Type B pancreatic cell (in vitro differentiated cells): Measurements from ENCODE around the gene NAA20. TPM values are rescaled to one million over a fixed set of nuclear protein-coding genes. Genes with fewer than 3 reads are reported as not detected.

Source experiments
- DNase-seq: peaks from one replicate; pipeline ENCODE4 v3.0.0; 2021; ENCODE audit warnings: mixed read lengths; ENCODE audit not compliant: unreplicated experiment; ENCODE audit errors: extremely low spot score
- H3K27ac Mint-ChIP-seq: 2 replicates; pipeline ENCODE4 v1.8.0; 2021; ENCODE audit warnings: mild to moderate bottlenecking, mixed read lengths
- H3K27me3 Mint-ChIP-seq: 2 replicates; pipeline ENCODE4 v1.8.0; 2021; ENCODE audit warnings: mixed read lengths
- H3K36me3 Mint-ChIP-seq: 2 replicates; pipeline ENCODE4 v1.8.0; 2021; ENCODE audit warnings: mixed read lengths
- H3K4me1 Mint-ChIP-seq: one replicate; pipeline ENCODE4 v1.8.0; 2021; ENCODE audit warnings: mixed read lengths; ENCODE audit not compliant: unreplicated experiment
- H3K4me3 Mint-ChIP-seq: 2 replicates; pipeline ENCODE4 v1.8.0; 2021; ENCODE audit warnings: mild to moderate bottlenecking, mixed read lengths
- H3K9me3 Mint-ChIP-seq: 2 replicates; pipeline ENCODE4 v1.8.0; 2021; ENCODE audit warnings: mixed read lengths
- total RNA-seq: library from RNA; stranded (reverse); gene quantifications from 2 replicates; pipeline ENCODE4 v1.2.1, GENCODE V29; 2021; ENCODE audit warnings: low replicate concordance
- TF ChIP-seq, protein P1 (sequence below): fragments of 200-600 bp; sonication (generic); conservative IDR thresholded peaks from 2 replicates; pipeline ENCODE4 v1.5.0; 2021; ENCODE audit warnings: antibody characterized with exemption, mild to moderate bottlenecking

Gene NAA20
- total RNA-seq, 1 donor from 2014 or later = 63.5 TPM

DNA sequence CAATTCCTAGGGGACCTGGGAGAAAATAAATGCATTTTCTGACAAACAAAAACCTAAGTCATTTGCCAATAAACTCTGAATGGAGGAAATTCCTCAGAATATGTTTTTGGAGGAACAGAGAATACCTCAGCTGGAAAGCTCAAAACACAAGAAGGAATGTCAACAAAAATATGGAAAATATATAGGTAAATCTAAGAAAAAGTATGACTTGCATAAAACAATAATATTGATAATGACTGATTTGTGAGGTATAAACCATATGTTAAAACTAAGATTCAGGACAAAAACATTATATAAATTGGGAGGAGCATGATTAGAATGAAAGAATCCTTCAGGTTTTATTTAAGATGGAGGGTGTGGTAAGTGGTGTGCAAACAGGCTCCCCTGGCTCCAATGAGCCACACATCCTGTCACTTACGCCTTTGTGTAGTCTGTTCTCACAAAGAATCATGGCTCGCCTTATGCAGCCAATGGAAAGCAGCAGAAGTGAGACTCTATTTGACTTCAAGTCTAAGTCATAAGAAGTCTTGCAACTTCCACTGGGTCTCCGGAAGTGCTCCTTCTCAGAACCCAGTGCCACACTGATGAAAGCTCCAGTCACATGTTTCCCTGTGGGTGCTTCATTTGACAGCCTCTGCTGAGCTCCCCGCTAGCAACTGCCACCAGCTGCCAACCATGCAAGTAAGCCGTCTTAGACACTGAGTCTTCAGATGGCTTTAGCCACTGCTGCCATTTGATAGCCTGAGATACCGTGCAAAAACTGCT, 43.3 kb downstream of the NAA20 start:
- Mint-ChIP-seq H3K36me3 (no peaks in the 10 kb centered on the region), H3K4me1 (no peaks in the 10 kb centered on the region), H3K27ac (no peak overlapping the region), H3K4me3 (no peak overlapping the region), H3K9me3 (no peaks in the 10 kb centered on the region), H3K27me3 (peaks cover 21% of the 10 kb centered on the region)
- TF ChIP-seq, protein P1, sequence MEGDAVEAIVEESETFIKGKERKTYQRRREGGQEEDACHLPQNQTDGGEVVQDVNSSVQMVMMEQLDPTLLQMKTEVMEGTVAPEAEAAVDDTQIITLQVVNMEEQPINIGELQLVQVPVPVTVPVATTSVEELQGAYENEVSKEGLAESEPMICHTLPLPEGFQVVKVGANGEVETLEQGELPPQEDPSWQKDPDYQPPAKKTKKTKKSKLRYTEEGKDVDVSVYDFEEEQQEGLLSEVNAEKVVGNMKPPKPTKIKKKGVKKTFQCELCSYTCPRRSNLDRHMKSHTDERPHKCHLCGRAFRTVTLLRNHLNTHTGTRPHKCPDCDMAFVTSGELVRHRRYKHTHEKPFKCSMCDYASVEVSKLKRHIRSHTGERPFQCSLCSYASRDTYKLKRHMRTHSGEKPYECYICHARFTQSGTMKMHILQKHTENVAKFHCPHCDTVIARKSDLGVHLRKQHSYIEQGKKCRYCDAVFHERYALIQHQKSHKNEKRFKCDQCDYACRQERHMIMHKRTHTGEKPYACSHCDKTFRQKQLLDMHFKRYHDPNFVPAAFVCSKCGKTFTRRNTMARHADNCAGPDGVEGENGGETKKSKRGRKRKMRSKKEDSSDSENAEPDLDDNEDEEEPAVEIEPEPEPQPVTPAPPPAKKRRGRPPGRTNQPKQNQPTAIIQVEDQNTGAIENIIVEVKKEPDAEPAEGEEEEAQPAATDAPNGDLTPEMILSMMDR = no peak
- DNase-seq = no peak

DNA sequence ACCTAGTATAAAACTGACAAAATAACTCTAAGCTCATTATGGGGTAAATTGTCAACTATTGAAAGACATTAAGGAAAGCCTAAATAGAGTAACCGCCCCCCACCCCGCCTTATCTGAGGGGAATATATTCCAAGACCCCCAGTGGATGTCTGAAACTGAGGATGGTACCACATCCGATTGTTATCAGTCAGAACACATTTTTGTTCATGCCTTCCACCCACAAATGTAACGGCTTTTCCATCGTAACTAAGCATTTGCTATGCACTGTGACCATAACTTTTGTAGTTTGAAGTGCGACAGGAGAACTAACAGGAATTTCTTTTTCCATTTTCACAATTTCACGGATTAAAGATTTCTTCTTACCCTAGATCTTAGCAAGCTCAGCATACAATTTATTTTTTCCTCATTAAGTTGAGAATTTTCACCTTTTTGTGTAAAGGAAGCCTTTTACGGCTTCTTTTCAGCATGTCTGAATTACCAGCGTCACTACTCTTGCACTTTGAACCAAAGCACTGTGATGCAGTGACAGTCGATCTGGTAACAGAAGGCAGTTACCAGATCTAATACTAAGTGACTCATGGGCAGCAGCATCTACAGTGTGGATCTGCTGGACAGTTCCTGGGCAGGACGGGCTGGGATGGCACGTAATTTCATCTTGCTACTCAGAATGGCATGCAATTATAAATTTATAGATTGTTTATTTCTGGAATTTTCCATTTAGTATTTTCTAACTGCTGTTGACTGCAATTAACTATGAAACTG, 47.0 kb downstream of the NAA20 start:
- H3K4me1 Mint-ChIP-seq = no peaks in the 10 kb centered on the region

DNA sequence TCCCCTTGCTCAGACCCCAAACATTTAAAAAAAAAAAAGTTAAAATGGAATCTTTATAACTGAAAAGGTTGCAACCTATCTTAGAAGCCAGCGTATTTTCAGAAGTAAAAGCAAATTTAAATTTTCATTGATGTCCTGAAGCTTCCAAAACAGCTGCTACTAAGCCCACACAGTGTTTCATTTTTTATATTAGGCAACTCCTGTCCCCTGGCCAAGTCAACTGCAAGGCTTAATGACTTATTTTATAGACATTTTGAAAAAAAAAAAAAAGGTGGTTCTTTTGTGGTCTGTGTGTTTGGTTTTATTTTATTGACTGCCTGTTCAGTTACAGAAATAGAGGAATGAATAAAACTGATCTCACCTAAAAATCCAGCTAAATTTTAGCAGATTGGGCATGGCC, 48.2 kb downstream of the NAA20 start:
- H3K9me3 Mint-ChIP-seq = no peaks in the 10 kb centered on the region
- TF ChIP-seq, protein P1 = no peak
- no peak for DNase-seq
- no peaks in the 10 kb centered on the region for H3K36me3 Mint-ChIP-seq
- H3K27me3 Mint-ChIP-seq = peaks cover 24% of the 10 kb centered on the region
- no peak overlapping the region for H3K27ac Mint-ChIP-seq
- H3K4me3 Mint-ChIP-seq = no peak overlapping the region
- H3K4me1 Mint-ChIP-seq = no peaks in the 10 kb centered on the region

More for the DNA sequence above, 47.0 kb downstream of the NAA20 start:
- H3K9me3 Mint-ChIP-seq = no peaks in the 10 kb centered on the region
- H3K4me3 Mint-ChIP-seq = no peak overlapping the region
- H3K27me3 Mint-ChIP-seq = peaks cover 24% of the 10 kb centered on the region
- H3K36me3 Mint-ChIP-seq = no peaks in the 10 kb centered on the region
- DNase-seq = no peak
- H3K27ac Mint-ChIP-seq = no peak overlapping the region
- TF ChIP-seq, protein P1 = no peak

DNA sequence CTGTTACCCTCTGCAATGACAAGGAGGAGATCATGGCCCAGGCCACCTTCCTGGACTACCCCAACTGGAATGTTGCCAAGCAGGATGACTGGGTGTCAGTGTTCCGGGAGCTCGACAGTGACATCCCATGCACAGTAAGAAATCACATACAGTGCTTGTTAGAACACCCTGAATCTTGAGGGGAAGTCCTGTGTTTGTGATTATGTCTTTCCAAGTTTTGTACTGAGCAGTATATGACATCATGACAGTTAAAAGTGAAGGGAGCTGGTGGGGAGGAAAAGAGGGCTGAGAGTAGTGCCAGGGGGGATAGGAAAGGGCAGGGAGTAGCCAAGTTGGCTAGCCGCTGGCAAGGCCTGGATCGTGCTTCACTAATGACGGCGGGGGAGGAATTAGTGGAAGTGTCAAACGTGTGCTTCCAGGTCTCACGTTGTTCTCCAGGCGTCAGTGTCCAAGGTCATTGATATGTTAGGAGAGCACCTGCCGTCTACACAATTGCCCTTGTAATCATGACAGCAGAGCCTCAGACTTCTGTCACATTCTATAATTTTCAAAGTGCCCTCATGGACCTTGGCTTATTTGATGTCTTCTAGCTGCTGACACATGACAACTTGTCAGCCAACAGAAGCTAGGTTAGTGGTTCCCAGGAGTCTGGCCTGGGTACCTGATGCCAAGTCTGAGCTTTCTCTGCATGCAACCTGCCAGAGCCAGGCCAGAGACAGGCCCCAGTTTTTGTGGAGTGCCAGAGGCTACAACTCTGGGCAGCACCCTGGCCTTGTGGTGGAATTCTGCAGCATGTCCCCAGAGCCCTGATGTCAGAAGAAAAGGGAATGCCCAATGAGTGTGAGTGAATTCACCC, 53.9 kb downstream of the NAA20 start:
- Mint-ChIP-seq H3K9me3 (no peaks in the 10 kb centered on the region), H3K27ac (peak overlapping the region; percentile 72), H3K4me1 (peaks cover 7% of the 10 kb centered on the region), H3K27me3 (peaks cover 9% of the 10 kb centered on the region), H3K36me3 (no peaks in the 10 kb centered on the region), H3K4me3 (no peak overlapping the region)
- TF ChIP-seq, protein P1 = no peak
- DNase-seq = no peak

DNA sequence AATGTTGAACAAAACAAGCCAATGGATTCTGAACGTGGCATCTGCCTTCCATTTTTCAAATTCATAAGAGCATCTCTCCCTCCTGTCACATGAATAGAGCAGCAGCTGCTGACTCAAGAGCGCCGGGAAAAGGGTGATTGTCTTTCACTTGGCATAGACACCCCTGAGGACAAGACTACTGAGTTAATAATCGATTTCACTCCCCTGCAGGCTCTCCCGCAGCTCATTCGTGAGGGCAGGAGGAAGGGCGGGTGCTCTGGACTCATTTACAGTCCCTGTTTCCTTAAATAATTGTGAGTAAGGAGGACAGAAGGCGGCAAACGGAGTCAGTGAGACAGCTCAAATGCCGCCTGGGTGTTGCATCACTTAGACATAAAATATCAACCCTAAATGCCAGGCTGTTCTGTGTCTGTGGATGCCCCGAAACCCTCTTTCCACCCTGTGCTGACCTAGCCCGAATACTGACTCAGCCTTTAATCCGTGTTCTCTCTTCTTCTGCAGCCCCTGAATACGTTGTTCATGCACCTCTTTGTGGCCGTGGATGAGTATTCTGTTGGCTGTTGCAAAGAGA, 56.7 kb downstream of the NAA20 start:
- Mint-ChIP-seq H3K4me3 (no peak overlapping the region), H3K36me3 (no peaks in the 10 kb centered on the region), H3K9me3 (no peaks in the 10 kb centered on the region)

More for the DNA sequence above, 56.7 kb downstream of the NAA20 start:
- H3K4me1 Mint-ChIP-seq = peaks cover 7% of the 10 kb centered on the region
- TF ChIP-seq, protein P1 = no peak
- peaks cover 16% of the 10 kb centered on the region for H3K27me3 Mint-ChIP-seq
- H3K27ac Mint-ChIP-seq = no peak overlapping the region
- no peak for DNase-seq
